IMR-90 (cell line): ENCODE results near the gene PM20D1.

Experiments
- CTCF ChIP-seq: conservative IDR thresholded peaks from 2 replicates; pipeline ENCODE4 v1.5.1; 2012; ENCODE audit warnings: mild to moderate bottlenecking, low read depth, low read length, improper control_type of control experiment
- ELK1 ChIP-seq: fragments of 150-350 bp; IDR thresholded peaks from 2 replicates; pipeline ENCODE4 v1.6.1; 2016; ENCODE audit warnings: low read depth, mild to moderate bottlenecking, low read length, moderate library complexity, borderline replicate concordance
- POLR2A ChIP-seq: IDR thresholded peaks from 2 replicates; pipeline ENCODE4 v1.6.1; 2012; ENCODE audit warnings: mild to moderate bottlenecking, low read depth, low read length
- RAD21 ChIP-seq: IDR thresholded peaks from 2 replicates; pipeline ENCODE4 v1.6.1; 2012; ENCODE audit warnings: low read length, improper control_type of control experiment
- USF2 ChIP-seq: fragments of 150-350 bp; IDR thresholded peaks from 2 replicates; pipeline ENCODE4 v1.6.1; 2017; ENCODE audit warnings: mild to moderate bottlenecking, antibody characterized with exemption, low read length, low read depth

GRCh38 chr1:205824180-205824579 is 25.8 kb downstream of the PM20D1 start:
- TF ChIP-seq USF2 = no peak
- no peak for TF ChIP-seq POLR2A
- TF ChIP-seq CTCF = no peak
- TF ChIP-seq RAD21 = no peak
- TF ChIP-seq ELK1 = no peak
